Loucy (cell line): ENCODE results near the gene DAB2.
A peak's percentile ranks its signal among the peaks of the same experiment; 100 is the strongest.

Experiments used
- H2AFZ ChIP-seq: fragments of 200-600 bp; sonication (generic); 2 replicates; pipeline ENCODE4 v1.6.0; 2016; ENCODE audit warnings: antibody characterized with exemption, mild to moderate bottlenecking, low read length, moderate library complexity
- H3F3A ChIP-seq: fragments of 200-600 bp; 2 replicates; pipeline ENCODE4 v1.6.0; 2016; ENCODE audit warnings: antibody characterized with exemption, low read depth, mild to moderate bottlenecking
- H3K27me3 ChIP-seq: fragments of 200-600 bp; sonication (generic); 2 replicates; pipeline ENCODE4 v1.6.1; 2014; ENCODE audit warnings: low read length, mild to moderate bottlenecking; ENCODE audit not compliant: insufficient read depth, poor library complexity, severe bottlenecking
- H3K36me3 ChIP-seq: fragments of 200-600 bp; sonication (generic); 2 replicates; pipeline ENCODE4 v1.6.1; 2016; ENCODE audit warnings: low read length; ENCODE audit not compliant: insufficient read depth
- H3K4me1 ChIP-seq: fragments of 200-600 bp; sonication (generic); 2 replicates; pipeline ENCODE4 v1.5.1; 2014; ENCODE audit warnings: low read length, mild to moderate bottlenecking; ENCODE audit not compliant: insufficient read depth, poor library complexity, severe bottlenecking
- H3K4me2 ChIP-seq: fragments of 200-600 bp; sonication (generic); 2 replicates; pipeline ENCODE4 v1.6.0; 2014; ENCODE audit warnings: antibody characterized with exemption, low read length, low read depth, mild to moderate bottlenecking; ENCODE audit not compliant: poor library complexity, severe bottlenecking
- H3K4me3 ChIP-seq: fragments of 200-600 bp; sonication (generic); 2 replicates; pipeline ENCODE4 v1.5.1; 2014; ENCODE audit warnings: low read length, mild to moderate bottlenecking, mixed read lengths; ENCODE audit not compliant: poor library complexity, severe bottlenecking
- H3K79me2 ChIP-seq: fragments of 200-600 bp; sonication (generic); 2 replicates; pipeline ENCODE4 v1.6.1; 2014; ENCODE audit warnings: low read length; ENCODE audit not compliant: insufficient read depth
- H3K9ac ChIP-seq: fragments of 200-600 bp; sonication (generic); 2 replicates; pipeline ENCODE4 v1.6.0; 2014; ENCODE audit warnings: mild to moderate bottlenecking, low read depth, low read length, moderate library complexity; ENCODE audit not compliant: poor library complexity, severe bottlenecking
- H3K9me2 ChIP-seq: fragments of 200-600 bp; sonication (generic); replicated peaks from 2 replicates; pipeline ENCODE4 v1.6.1; 2016; ENCODE audit warnings: low read depth, low read length, mixed read lengths
- H3K9me3 ChIP-seq: fragments of 200-600 bp; sonication (generic); 2 replicates; pipeline ENCODE4 v1.6.1; 2014; ENCODE audit warnings: mild to moderate bottlenecking, antibody characterized with exemption, low read length, low read depth; ENCODE audit not compliant: insufficient read depth
- H4K20me1 ChIP-seq: fragments of 200-600 bp; sonication (generic); 2 replicates; pipeline ENCODE4 v1.6.0; 2014; ENCODE audit warnings: antibody characterized with exemption, low read length, mild to moderate bottlenecking; ENCODE audit not compliant: insufficient read depth, poor library complexity, severe bottlenecking
- CTCF ChIP-seq: fragments of 200-600 bp; sonication (generic); conservative IDR thresholded peaks from 2 replicates; pipeline ENCODE4 v1.5.1; 2014; ENCODE audit warnings: mild to moderate bottlenecking, antibody characterized with exemption, low read length
- EZH2phosphoT487 ChIP-seq: fragments of 200-600 bp; IDR thresholded peaks from 2 replicates; pipeline ENCODE4 v1.6.1; 2018; ENCODE audit warnings: antibody characterized with exemption, mild to moderate bottlenecking, moderate library complexity, borderline replicate concordance

The DAB2 gene

GRCh38 chr5:39427229-39427628, 2.4 kb upstream of the DAB2 start:
- no peak overlapping the region for H2AFZ ChIP-seq
- no peak overlapping the region for H3K9ac ChIP-seq
- no peak overlapping the region for H3K4me3 ChIP-seq
- no peaks in the 10 kb centered on the region for H3K9me2 ChIP-seq
- H3K9me3 ChIP-seq = no peaks in the 10 kb centered on the region
- H3K27me3 ChIP-seq = peaks cover 16% of the 10 kb centered on the region
- no peaks in the 10 kb centered on the region for H4K20me1 ChIP-seq
- H3K4me1 ChIP-seq = peaks cover 9% of the 10 kb centered on the region
- H3K4me2 ChIP-seq = no peak overlapping the region
- no peaks in the 10 kb centered on the region for H3K79me2 ChIP-seq
- no peaks in the 10 kb centered on the region for H3K36me3 ChIP-seq
- TF ChIP-seq CTCF (no peak), EZH2phosphoT487 (no peak)
- H3F3A ChIP-seq = no peaks in the 10 kb centered on the region

- peaks cover 9% of the 10 kb centered on the region for H3K4me1 ChIP-seq
- H3K9ac ChIP-seq = no peak overlapping the region
- H3K9me2 ChIP-seq = no peaks in the 10 kb centered on the region
- no peaks in the 10 kb centered on the region for H3K9me3 ChIP-seq
- TF ChIP-seq EZH2phosphoT487 = no peak
- H3K4me2 ChIP-seq = no peak overlapping the region
- H2AFZ ChIP-seq = no peak overlapping the region
- peaks cover 16% of the 10 kb centered on the region for H3K27me3 ChIP-seq
- H3F3A ChIP-seq = no peaks in the 10 kb centered on the region
- no peaks in the 10 kb centered on the region for H3K36me3 ChIP-seq
- no peaks in the 10 kb centered on the region for H3K79me2 ChIP-seq
- no peaks in the 10 kb centered on the region for H4K20me1 ChIP-seq
- no peak overlapping the region for H3K4me3 ChIP-seq
Measured at GRCh38 chr5:39426746-39427105, 1.9 kb upstream of the DAB2 start.

GRCh38 chr5:39426051-39426745, 1.4 kb upstream of the DAB2 start:
- Histone ChIP-seq H3K4me3 (no peak overlapping the region), H3K36me3 (no peaks in the 10 kb centered on the region), H3K9me3 (no peaks in the 10 kb centered on the region), H3F3A (no peaks in the 10 kb centered on the region), H2AFZ (0 out of 2 replicates have a peak overlapping the region, but pooled peaks have one; percentile 16), H3K4me2 (peak overlapping the region; percentile 66), H3K79me2 (no peaks in the 10 kb centered on the region), H3K9ac (no peak overlapping the region), H3K4me1 (peaks cover 9% of the 10 kb centered on the region), H4K20me1 (no peaks in the 10 kb centered on the region), H3K9me2 (no peaks in the 10 kb centered on the region), H3K27me3 (peaks cover 16% of the 10 kb centered on the region)
- TF ChIP-seq EZH2phosphoT487 (no peak), CTCF (no peak)

- Histone ChIP-seq H3K36me3 (no peaks in the 10 kb centered on the region), H3K4me3 (no peak overlapping the region), H3K79me2 (no peaks in the 10 kb centered on the region), H3K9ac (no peak overlapping the region), H3F3A (no peaks in the 10 kb centered on the region), H2AFZ (no peak overlapping the region), H3K4me2 (no peak overlapping the region), H3K4me1 (peaks cover 9% of the 10 kb centered on the region), H3K9me3 (no peaks in the 10 kb centered on the region), H3K9me2 (no peaks in the 10 kb centered on the region), H4K20me1 (no peaks in the 10 kb centered on the region), H3K27me3 (peaks cover 16% of the 10 kb centered on the region)
- no peak for TF ChIP-seq CTCF
- TF ChIP-seq EZH2phosphoT487 = no peak
Measured at GRCh38 chr5:39423331-39423751, 1.4 kb downstream of the DAB2 start.
